ENCODE data around the gene ADCY4. TPM values are rescaled to one million over a fixed set of nuclear protein-coding genes. Genes with fewer than 3 reads are reported as not detected.
A peak's percentile ranks its signal among the peaks of the same experiment; 100 is the strongest.

ADCY4 gene
- total and polyA plus RNA-seq, 2 of the 13 experiments (the other 11 are each of a cell fraction or from before 2014, with no cell fraction given), result 0.03 TPM; not detected in 1

DNA sequence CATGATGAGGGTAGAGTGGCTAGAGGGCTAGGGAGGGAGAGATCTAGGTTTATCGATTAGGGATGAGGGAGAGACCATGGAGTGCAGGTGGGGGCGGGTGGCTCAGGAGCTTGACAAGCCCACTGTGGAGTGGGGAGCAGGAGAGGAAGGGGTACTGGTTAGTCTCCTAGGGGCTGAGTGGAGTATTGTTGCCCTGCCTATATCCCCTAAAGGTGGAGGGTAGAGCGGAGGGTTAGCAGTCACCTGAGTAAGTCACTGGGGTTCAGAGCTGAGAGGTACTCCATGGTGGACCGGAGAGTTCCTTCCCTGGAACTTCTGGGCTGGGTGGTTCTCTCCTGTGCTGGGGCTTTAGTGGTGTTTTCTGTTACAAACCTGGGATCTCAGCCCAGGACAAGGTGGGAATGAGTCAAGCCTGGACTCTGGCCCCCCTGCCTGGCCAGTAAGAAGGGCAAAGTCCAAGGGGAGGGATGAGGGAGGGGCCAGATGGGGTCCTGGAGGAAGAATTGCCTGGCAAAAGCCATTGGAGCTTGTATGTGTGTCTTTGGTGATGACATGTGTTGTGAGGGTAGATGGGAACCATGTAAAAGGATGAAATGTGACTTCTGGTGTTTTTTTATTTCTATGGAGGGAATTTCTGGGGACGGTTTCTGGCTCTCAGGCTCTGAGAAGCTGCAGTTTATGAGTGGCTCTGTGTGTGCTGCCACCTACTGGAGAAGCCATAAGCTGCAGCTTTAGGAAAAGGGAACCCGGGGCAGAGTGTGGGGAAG lies 27.1 kb downstream of the ADCY4 start, which contains the start of gene CIDEB (continued):
- TF ChIP-seq ZNF451 (CRISPR knock-in tag; IDR thresholded peaks at IDR 0.05), result peak; percentile 94
- TF ChIP-seq, protein P1, sequence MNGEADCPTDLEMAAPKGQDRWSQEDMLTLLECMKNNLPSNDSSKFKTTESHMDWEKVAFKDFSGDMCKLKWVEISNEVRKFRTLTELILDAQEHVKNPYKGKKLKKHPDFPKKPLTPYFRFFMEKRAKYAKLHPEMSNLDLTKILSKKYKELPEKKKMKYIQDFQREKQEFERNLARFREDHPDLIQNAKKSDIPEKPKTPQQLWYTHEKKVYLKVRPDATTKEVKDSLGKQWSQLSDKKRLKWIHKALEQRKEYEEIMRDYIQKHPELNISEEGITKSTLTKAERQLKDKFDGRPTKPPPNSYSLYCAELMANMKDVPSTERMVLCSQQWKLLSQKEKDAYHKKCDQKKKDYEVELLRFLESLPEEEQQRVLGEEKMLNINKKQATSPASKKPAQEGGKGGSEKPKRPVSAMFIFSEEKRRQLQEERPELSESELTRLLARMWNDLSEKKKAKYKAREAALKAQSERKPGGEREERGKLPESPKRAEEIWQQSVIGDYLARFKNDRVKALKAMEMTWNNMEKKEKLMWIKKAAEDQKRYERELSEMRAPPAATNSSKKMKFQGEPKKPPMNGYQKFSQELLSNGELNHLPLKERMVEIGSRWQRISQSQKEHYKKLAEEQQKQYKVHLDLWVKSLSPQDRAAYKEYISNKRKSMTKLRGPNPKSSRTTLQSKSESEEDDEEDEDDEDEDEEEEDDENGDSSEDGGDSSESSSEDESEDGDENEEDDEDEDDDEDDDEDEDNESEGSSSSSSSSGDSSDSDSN (CRISPR knock-in tag; IDR thresholded peaks at IDR 0.05), result peak; percentile 71
- TF ChIP-seq AGO1 (IDR thresholded peaks at IDR 0.05; ENCODE audit: low read depth, low read length, poor library complexity, severe bottlenecking), result no peak
- peak; percentile 66; the same call in 1 of the 2 replicates for TF ChIP-seq ZNF570 (CRISPR knock-in tag; IDR thresholded peaks at IDR 0.05; ENCODE audit: borderline replicate concordance)
- TF ChIP-seq ZNF3 (CRISPR knock-in tag; IDR thresholded peaks at IDR 0.05), result peak; percentile 61; the same call in 1 of the 2 replicates
- peak; percentile 84 for TF ChIP-seq ZBTB7A (CRISPR knock-in tag; IDR thresholded peaks at IDR 0.05)
- TF ChIP-seq REXO4 (CRISPR knock-in tag; IDR thresholded peaks at IDR 0.05; ENCODE audit: borderline replicate concordance), result no peak
- TF ChIP-seq, protein P2, sequence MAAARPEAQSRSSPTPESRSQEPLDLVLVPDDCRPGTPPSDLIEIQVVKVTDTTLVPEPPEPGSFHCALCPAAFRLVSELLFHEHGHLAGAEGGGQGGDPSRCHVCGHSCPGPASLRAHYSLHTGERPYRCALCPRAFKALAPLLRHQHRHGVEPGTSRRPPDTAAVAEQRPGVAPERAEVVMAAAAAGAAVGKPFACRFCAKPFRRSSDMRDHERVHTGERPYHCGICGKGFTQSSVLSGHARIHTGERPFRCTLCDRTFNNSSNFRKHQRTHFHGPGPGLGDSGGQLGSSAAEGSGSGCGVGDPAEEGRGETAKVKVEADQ (CRISPR knock-in tag; IDR thresholded peaks at IDR 0.05; ENCODE audit: borderline replicate concordance), result peak; percentile 81; the same call in 1 of the 2 replicates
- TF ChIP-seq SOX6 (IDR thresholded peaks at IDR 0.05), result no peak
- peak; percentile 91 for TF ChIP-seq SOX6 (CRISPR knock-in tag; IDR thresholded peaks at IDR 0.05)
- TF ChIP-seq SSRP1 (CRISPR knock-in tag; IDR thresholded peaks at IDR 0.05), result no peak; the same call in 1 of the 2 replicates
- TF ChIP-seq SIN3A (IDR thresholded peaks at IDR 0.05; ENCODE audit: borderline replicate concordance, low read depth, low read length), result peak; percentile 84
- TF ChIP-seq, protein P3, sequence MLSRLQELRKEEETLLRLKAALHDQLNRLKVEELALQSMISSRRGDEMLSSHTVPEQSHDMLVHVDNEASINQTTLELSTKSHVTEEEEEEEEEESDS (CRISPR knock-in tag; IDR thresholded peaks at IDR 0.05; ENCODE audit: borderline replicate concordance), result 0 out of 2 replicates have a peak, but pooled peaks have one; percentile 57
- TF ChIP-seq SRSF4 (IDR thresholded peaks at IDR 0.05; ENCODE audit: low read depth, low read length, poor library complexity, severe bottlenecking), result no peak
- TF ChIP-seq ZNF350 (CRISPR knock-in tag; IDR thresholded peaks at IDR 0.05; ENCODE audit: borderline replicate concordance, low read depth), result peak; percentile 98
- TF ChIP-seq, protein P4, sequence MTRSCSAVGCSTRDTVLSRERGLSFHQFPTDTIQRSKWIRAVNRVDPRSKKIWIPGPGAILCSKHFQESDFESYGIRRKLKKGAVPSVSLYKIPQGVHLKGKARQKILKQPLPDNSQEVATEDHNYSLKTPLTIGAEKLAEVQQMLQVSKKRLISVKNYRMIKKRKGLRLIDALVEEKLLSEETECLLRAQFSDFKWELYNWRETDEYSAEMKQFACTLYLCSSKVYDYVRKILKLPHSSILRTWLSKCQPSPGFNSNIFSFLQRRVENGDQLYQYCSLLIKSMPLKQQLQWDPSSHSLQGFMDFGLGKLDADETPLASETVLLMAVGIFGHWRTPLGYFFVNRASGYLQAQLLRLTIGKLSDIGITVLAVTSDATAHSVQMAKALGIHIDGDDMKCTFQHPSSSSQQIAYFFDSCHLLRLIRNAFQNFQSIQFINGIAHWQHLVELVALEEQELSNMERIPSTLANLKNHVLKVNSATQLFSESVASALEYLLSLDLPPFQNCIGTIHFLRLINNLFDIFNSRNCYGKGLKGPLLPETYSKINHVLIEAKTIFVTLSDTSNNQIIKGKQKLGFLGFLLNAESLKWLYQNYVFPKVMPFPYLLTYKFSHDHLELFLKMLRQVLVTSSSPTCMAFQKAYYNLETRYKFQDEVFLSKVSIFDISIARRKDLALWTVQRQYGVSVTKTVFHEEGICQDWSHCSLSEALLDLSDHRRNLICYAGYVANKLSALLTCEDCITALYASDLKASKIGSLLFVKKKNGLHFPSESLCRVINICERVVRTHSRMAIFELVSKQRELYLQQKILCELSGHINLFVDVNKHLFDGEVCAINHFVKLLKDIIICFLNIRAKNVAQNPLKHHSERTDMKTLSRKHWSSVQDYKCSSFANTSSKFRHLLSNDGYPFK (CRISPR knock-in tag; IDR thresholded peaks at IDR 0.05; ENCODE audit: borderline replicate concordance), result peak; percentile 91
- peak; percentile 98 for TF ChIP-seq MIER3 (CRISPR knock-in tag; IDR thresholded peaks at IDR 0.05; ENCODE audit: borderline replicate concordance)
- TF ChIP-seq, protein P5, sequence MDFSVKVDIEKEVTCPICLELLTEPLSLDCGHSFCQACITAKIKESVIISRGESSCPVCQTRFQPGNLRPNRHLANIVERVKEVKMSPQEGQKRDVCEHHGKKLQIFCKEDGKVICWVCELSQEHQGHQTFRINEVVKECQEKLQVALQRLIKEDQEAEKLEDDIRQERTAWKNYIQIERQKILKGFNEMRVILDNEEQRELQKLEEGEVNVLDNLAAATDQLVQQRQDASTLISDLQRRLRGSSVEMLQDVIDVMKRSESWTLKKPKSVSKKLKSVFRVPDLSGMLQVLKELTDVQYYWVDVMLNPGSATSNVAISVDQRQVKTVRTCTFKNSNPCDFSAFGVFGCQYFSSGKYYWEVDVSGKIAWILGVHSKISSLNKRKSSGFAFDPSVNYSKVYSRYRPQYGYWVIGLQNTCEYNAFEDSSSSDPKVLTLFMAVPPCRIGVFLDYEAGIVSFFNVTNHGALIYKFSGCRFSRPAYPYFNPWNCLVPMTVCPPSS (IDR thresholded peaks at IDR 0.05), result no peak
- peak; percentile 90 for TF ChIP-seq ZSCAN29 (CRISPR knock-in tag; conservative IDR thresholded peaks at IDR 0.05)
- TF ChIP-seq SP140L (CRISPR knock-in tag; IDR thresholded peaks at IDR 0.05; ENCODE audit: borderline replicate concordance), result peak; percentile 94
- peak; percentile 78; the same call in 1 of the 2 replicates for TF ChIP-seq NRL (CRISPR knock-in tag; IDR thresholded peaks at IDR 0.05; ENCODE audit: borderline replicate concordance)

All from HepG2 (cell line).